HepG2 (cell line): ENCODE measurements around the gene LYST. TPM values are rescaled to one million over a fixed set of nuclear protein-coding genes. Genes with fewer than 3 reads are reported as not detected.

Experiments used
- ATF5 ChIP-seq: sonication (generic); formaldehyde crosslinking; IDR thresholded peaks from 2 replicates; pipeline ENCODE4 v1.4.0; 2020; ENCODE audit warnings: mild to moderate bottlenecking, low read depth, missing genetic modification reagents
- CENPT ChIP-seq: sonication (generic); formaldehyde crosslinking; IDR thresholded peaks from 2 replicates; pipeline ENCODE4 v1.8.0; 2022; ENCODE audit warnings: low read depth, mild to moderate bottlenecking, moderate library complexity, missing genetic modification reagents
- IRF1 ChIP-seq: sonication (generic); formaldehyde crosslinking; IDR thresholded peaks from 2 replicates; pipeline ENCODE4 v1.4.0; 2020; ENCODE audit warnings: low read depth, mild to moderate bottlenecking, missing genetic modification reagents
- KMT2B ChIP-seq: IDR thresholded peaks from 2 replicates; pipeline ENCODE4 v1.6.1; 2016; ENCODE audit warnings: missing genetic modification reagents, missing compliant biosample characterization
- MTA1 ChIP-seq: sonication (generic); formaldehyde crosslinking; IDR thresholded peaks from 2 replicates; pipeline ENCODE4 v1.4.0; 2020; ENCODE audit warnings: missing genetic modification reagents, mild to moderate bottlenecking, borderline replicate concordance
- NONO ChIP-seq, 2 experiments: fragments of 450-650 bp in 1 of 2; sonication (generic) in 1 of 2; formaldehyde crosslinking in 1 of 2; IDR thresholded peaks in 1 of 2; conservative IDR thresholded peaks in 1 of 2; 2 replicates each; pipeline versions ENCODE4 v1.6.1 to v1.8.0; 2017 to 2022; ENCODE audit warnings: mild to moderate bottlenecking in 1 of 2, missing genetic modification reagents in 1 of 2, moderate library complexity in 1 of 2
- POGK ChIP-seq: sonication (generic); formaldehyde crosslinking; conservative IDR thresholded peaks from 2 replicates; pipeline ENCODE4 v1.8.0; 2022; ENCODE audit warnings: mild to moderate bottlenecking, moderate library complexity, missing genetic modification reagents
- SAP130 ChIP-seq: IDR thresholded peaks from 2 replicates; pipeline ENCODE4 v1.6.1; 2016; ENCODE audit warnings: low read depth
- SNAPC5 ChIP-seq: sonication (generic); formaldehyde crosslinking; IDR thresholded peaks from 2 replicates; pipeline ENCODE4 v1.8.1; 2023; ENCODE audit warnings: mild to moderate bottlenecking, missing genetic modification reagents, borderline replicate concordance
- TCF7 ChIP-seq: sonication (generic); IDR thresholded peaks from 2 replicates; pipeline ENCODE4 v1.6.1; 2016; ENCODE audit warnings: antibody characterized with exemption, low read depth
- THAP11 ChIP-seq: IDR thresholded peaks from 2 replicates; pipeline ENCODE4 v1.6.1; 2016; ENCODE audit warnings: missing biosample characterization, missing genetic modification reagents
- UBTF ChIP-seq: sonication (generic); formaldehyde crosslinking; IDR thresholded peaks from 2 replicates; pipeline ENCODE4 v1.4.0; 2020; ENCODE audit warnings: mild to moderate bottlenecking, missing genetic modification reagents
- ZNF10 ChIP-seq: sonication (generic); formaldehyde crosslinking; IDR thresholded peaks from 2 replicates; pipeline ENCODE4 v1.4.0; 2020; ENCODE audit warnings: mild to moderate bottlenecking, low read depth, missing genetic modification reagents, borderline replicate concordance
- ZNF788 ChIP-seq: sonication (generic); formaldehyde crosslinking; IDR thresholded peaks from 2 replicates; pipeline ENCODE4 v1.5.0; 2020; ENCODE audit warnings: mild to moderate bottlenecking, missing genetic modification reagents, borderline replicate concordance
- ZNF800 ChIP-seq: sonication (generic); formaldehyde crosslinking; IDR thresholded peaks from 2 replicates; pipeline ENCODE4 v1.4.0; 2020; ENCODE audit warnings: missing genetic modification reagents
- ZNF879 ChIP-seq: sonication (generic); formaldehyde crosslinking; IDR thresholded peaks from 2 replicates; pipeline ENCODE4 v1.8.1; 2023; ENCODE audit warnings: missing genetic modification reagents
- ZSCAN5A ChIP-seq: sonication (generic); formaldehyde crosslinking; IDR thresholded peaks from 2 replicates; pipeline ENCODE4 v1.8.0; 2022; ENCODE audit warnings: mild to moderate bottlenecking, missing genetic modification reagents, borderline replicate concordance
- polyA plus RNA-seq, 8 experiments: library from polyadenylated mRNA; depleted of rRNA in 3 of 8; stranded (reverse) in 7 of 8; unstranded in 1 of 8; fragments of >200 nt; fragmentation: Illumina TruSeq in 4 of 8; extraction: Trizol in 4 of 8; gene quantifications; 2 replicates each; pipeline versions ENCODE4 v1.2.1 to v1.2.3, GENCODE V29; 2011 to 2016; ENCODE audit warnings: low read depth in 4 of 8, missing spikeins in 1 of 8, mixed read lengths in 1 of 8; ENCODE audit not compliant: insufficient read depth in 1 of 8
- total RNA-seq, 5 experiments: library from RNA; depleted of rRNA; stranded (reverse); fragments of >200 nt; fragmentation: Illumina TruSeq; extraction: Trizol; gene quantifications; 2 replicates each; pipeline ENCODE4 v1.2.3, GENCODE V29; 2016; ENCODE audit warnings: low read depth in 1 of 5

The LYST gene
- total and polyA plus RNA-seq, 2 of the 13 experiments (the other 11 are each of a cell fraction or from before 2014, with no cell fraction given), result 0.91 to 2.5 TPM

GRCh38 chr1:235648407-235648907 lies 218.2 kb downstream of the LYST start (continued):
- TF ChIP-seq ZNF800 (CRISPR knock-in tag) (0 out of 2 replicates have a peak, but pooled peaks have one; percentile 2), TCF7 (0 out of 2 replicates have a peak, but pooled peaks have one; percentile 24), ZNF879 (CRISPR knock-in tag) (no peak), UBTF (CRISPR knock-in tag) (peak; percentile 43; the same call in 1 of the 2 replicates), ZNF788 (CRISPR knock-in tag) (no peak), MTA1 (CRISPR knock-in tag) (peak; percentile 36; the same call in 1 of the 2 replicates), SNAPC5 (no peak), ZSCAN5A (CRISPR knock-in tag) (no peak), THAP11 (CRISPR knock-in tag) (no peak), POGK (CRISPR knock-in tag) (0 out of 2 replicates have a peak, but pooled peaks have one; percentile 12), ATF5 (CRISPR knock-in tag) (no peak), NONO (IDR thresholded peaks at IDR 0.05) (no peak), NONO (CRISPR knock-in tag; conservative IDR thresholded peaks at IDR 0.05) (no peak), KMT2B (CRISPR knock-in tag) (no peak), CENPT (no peak), SAP130 (CRISPR knock-in tag) (0 out of 2 replicates have a peak, but pooled peaks have one; percentile 2), ZNF10 (CRISPR knock-in tag) (no peak), IRF1 (CRISPR knock-in tag) (no peak)
